Epithelial cell of esophagus (primary cell): ENCODE data around the gene LRSAM1.
A peak's percentile ranks its signal among the peaks of the same experiment; 100 is the strongest.

Experiments used
- DNase-seq: peaks from one replicate; pipeline ENCODE4 v3.0.0; 2010; ENCODE audit warnings: low read depth
- H3K4me3 ChIP-seq: 2 replicates; pipeline ENCODE4 v1.5.1; 2011; ENCODE audit warnings: mild to moderate bottlenecking, low read length, control low read depth
- CTCF ChIP-seq: IDR thresholded peaks from 2 replicates; pipeline ENCODE4 v1.5.1; 2011; ENCODE audit warnings: low read depth, mild to moderate bottlenecking, low read length, control low read depth, inconsistent platforms; ENCODE audit not compliant: insufficient read depth; ENCODE audit errors: missing control alignments

Gene LRSAM1

GRCh38 chr9:127528422-127529251 is 77.3 kb downstream of the LRSAM1 start:
- TF ChIP-seq CTCF = no peak
- H3K4me3 ChIP-seq = no peak overlapping the region
- no peak for DNase-seq

- no peak for TF ChIP-seq CTCF
- no peak overlapping the region for H3K4me3 ChIP-seq
- DNase-seq = no peak
Measured at GRCh38 chr9:127529671-127530070, 78.4 kb downstream of the LRSAM1 start.

GRCh38 chr9:127530206-127530941 is 79.1 kb downstream of the LRSAM1 start:
- H3K4me3 ChIP-seq = no peak overlapping the region
- no peak for TF ChIP-seq CTCF

GRCh38 chr9:127531676-127532075 is 80.4 kb downstream of the LRSAM1 start:
- no peak for TF ChIP-seq CTCF
- no peak overlapping the region for H3K4me3 ChIP-seq
- no peak for DNase-seq

More at GRCh38 chr9:127530206-127530941, 79.1 kb downstream of the LRSAM1 start:
- no peak for DNase-seq

GRCh38 chr9:127534250-127534906 is 83.1 kb downstream of the LRSAM1 start:
- TF ChIP-seq CTCF = no peak
- H3K4me3 ChIP-seq = no peak overlapping the region
- no peak for DNase-seq

GRCh38 chr9:127534931-127535330 is 83.6 kb downstream of the LRSAM1 start:
- DNase-seq = peak; percentile 71
- TF ChIP-seq CTCF = no peak
- H3K4me3 ChIP-seq = no peak overlapping the region
